OCI-LY1 (cell line): ENCODE data around the gene TIAM1.

Experiments used
- EZH2 ChIP-seq: fragments of 200-600 bp; sonication (generic), shearing (Covaris generic); IDR thresholded peaks from 2 replicates; pipeline ENCODE4 v1.8.0; 2017; ENCODE audit warnings: borderline replicate concordance, mixed run types, mild to moderate bottlenecking, antibody characterized with exemption, low read length, moderate library complexity, mixed read lengths
- TF ChIP-seq, protein P1 (sequence below): fragments of 200-600 bp; sonication (generic), shearing (Covaris generic); IDR thresholded peaks from 2 replicates; pipeline ENCODE4 v1.5.1; 2017; ENCODE audit warnings: mild to moderate bottlenecking, antibody characterized with exemption, low read length, moderate library complexity, mixed read lengths

DNA sequence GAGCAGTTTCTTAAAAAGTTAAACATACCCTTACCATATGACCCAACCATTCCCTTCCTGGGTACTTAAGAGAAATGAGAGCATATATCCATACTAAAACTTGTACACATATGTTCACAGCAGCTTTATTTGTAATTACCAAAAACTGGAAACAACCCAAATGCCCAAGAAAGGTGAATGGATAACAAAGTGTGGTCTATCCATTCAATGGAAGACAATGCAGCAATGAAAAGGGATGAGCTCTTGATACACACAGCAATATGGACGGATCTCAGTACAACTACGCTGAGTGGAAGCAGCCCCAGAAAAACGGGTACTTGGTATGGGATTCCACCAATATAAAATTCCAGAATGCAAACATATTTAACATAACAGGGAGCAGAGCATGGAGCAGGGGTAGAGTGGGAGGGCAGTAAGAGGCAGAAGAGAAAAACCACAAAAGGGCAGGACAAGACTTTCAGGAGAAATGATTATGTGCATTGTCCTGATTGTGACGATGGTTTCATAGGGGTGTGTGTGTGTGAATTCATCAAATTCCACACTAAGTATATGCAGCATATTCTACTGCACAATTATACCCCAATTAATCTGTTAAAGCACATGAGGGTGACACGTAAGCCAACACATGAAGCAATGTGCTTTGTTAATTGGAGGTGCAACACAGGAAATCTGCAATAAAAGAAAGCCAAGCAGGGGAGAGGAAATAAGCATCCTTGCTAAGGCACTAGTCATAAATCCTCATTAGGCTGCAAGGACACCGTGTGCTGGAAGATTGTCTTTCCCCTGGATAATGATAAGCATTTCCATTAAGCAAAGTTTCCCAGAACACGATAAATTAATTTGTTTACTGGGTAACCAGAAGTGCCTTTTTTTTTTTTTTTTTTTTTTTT is 192.7 kb downstream of the TIAM1 start:
- no peak for TF ChIP-seq EZH2
- TF ChIP-seq, protein P1, sequence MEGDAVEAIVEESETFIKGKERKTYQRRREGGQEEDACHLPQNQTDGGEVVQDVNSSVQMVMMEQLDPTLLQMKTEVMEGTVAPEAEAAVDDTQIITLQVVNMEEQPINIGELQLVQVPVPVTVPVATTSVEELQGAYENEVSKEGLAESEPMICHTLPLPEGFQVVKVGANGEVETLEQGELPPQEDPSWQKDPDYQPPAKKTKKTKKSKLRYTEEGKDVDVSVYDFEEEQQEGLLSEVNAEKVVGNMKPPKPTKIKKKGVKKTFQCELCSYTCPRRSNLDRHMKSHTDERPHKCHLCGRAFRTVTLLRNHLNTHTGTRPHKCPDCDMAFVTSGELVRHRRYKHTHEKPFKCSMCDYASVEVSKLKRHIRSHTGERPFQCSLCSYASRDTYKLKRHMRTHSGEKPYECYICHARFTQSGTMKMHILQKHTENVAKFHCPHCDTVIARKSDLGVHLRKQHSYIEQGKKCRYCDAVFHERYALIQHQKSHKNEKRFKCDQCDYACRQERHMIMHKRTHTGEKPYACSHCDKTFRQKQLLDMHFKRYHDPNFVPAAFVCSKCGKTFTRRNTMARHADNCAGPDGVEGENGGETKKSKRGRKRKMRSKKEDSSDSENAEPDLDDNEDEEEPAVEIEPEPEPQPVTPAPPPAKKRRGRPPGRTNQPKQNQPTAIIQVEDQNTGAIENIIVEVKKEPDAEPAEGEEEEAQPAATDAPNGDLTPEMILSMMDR: no peak
